Activated CD4-positive, alpha-beta memory T cell treated with anti-CD3 and anti-CD28 coated beads for 36 hours (primary cell): ENCODE data around the gene ADAR. TPM values are rescaled to one million over a fixed set of nuclear protein-coding genes. Genes with fewer than 3 reads are reported as not detected.

Experiments used
- CTCF ChIA-PET: fragments of 350-600 bp; sonication (Branson Sonifier 250); formaldehyde crosslinking; loops from one replicate; lab custom pipeline; 2021; ENCODE audit warnings: antibody characterized with exemption, inconsistent platforms; lab: Charles Lee
- POLR2A ChIA-PET: fragments of 350-600 bp; sonication (Branson Sonifier 250); formaldehyde crosslinking; loops from one replicate; lab custom pipeline; 2021; ENCODE audit warnings: antibody characterized with exemption; lab: Charles Lee
- DNase-seq: peaks from one replicate; pipeline ENCODE4 v3.0.0-alpha.2; 2020
- H3K27ac Mint-ChIP-seq: one replicate; pipeline ENCODE4 v1.8.0; 2021; ENCODE audit warnings: mixed read lengths
- H3K27me3 Mint-ChIP-seq: one replicate; pipeline ENCODE4 v1.8.0; 2021; ENCODE audit warnings: mixed read lengths
- H3K36me3 Mint-ChIP-seq: one replicate; pipeline ENCODE4 v1.8.0; 2021; ENCODE audit warnings: mixed read lengths
- H3K4me1 Mint-ChIP-seq: one replicate; pipeline ENCODE4 v1.8.0; 2021; ENCODE audit warnings: low read depth, mixed read lengths
- H3K4me3 Mint-ChIP-seq: one replicate; pipeline ENCODE4 v1.8.0; 2021; ENCODE audit warnings: mild to moderate bottlenecking, mixed read lengths
- H3K9me3 Mint-ChIP-seq: one replicate; pipeline ENCODE4 v1.8.0; 2021; ENCODE audit warnings: mixed read lengths
- intact Hi-C: fragments of 100-400 bp; cut with micrococcal nuclease; formaldehyde crosslinking; loops from one replicate; pipeline ENCODE4 v1.15.1; 2023
- total RNA-seq, 2 experiments: library from RNA; stranded (reverse); gene quantifications; one replicate each; pipeline ENCODE4 v1.2.3, GENCODE V29; 2021

ADAR gene
- total RNA-seq, 2 experiments from 2014 or later = 270 to 289 TPM

DNA sequence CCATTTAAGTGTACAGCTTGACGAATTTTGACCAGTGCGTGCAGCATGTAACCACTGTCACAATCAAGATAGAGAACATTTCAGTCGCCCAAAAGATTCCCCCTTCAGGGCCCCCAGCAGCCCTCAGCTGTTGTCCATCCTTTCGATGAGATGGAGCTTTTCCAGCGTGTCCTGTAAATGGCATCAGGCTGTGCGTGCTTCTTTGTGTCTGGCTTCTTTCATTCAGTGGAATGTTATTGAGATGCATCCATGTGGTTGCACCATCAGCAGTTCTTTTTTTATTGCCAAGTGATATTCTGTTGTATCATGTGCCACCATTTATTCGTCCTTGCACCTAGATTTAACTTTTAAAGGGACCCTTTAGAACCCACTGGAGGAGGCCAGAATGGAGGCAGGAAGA is 71.4 kb downstream of the ADAR start:
- intact Hi-C loops = no loop called here
- H3K36me3 Mint-ChIP-seq = no peaks in the 10 kb centered on the region
- peaks cover 1% of the 10 kb centered on the region for H3K27me3 Mint-ChIP-seq
- CTCF ChIA-PET = interaction anchor here (0.6 to 1.5 kb wide), 2 partner anchors 57 kb away, joined by 3 to 4 read pairs; no protein-coding TSS in a partner anchor
- no peaks in the 10 kb centered on the region for H3K4me1 Mint-ChIP-seq
- H3K27ac Mint-ChIP-seq = no peak overlapping the region
- POLR2A ChIA-PET = no interaction called here
- no peak overlapping the region for H3K4me3 Mint-ChIP-seq
- DNase-seq = no peak
- no peaks in the 10 kb centered on the region for H3K9me3 Mint-ChIP-seq

DNA sequence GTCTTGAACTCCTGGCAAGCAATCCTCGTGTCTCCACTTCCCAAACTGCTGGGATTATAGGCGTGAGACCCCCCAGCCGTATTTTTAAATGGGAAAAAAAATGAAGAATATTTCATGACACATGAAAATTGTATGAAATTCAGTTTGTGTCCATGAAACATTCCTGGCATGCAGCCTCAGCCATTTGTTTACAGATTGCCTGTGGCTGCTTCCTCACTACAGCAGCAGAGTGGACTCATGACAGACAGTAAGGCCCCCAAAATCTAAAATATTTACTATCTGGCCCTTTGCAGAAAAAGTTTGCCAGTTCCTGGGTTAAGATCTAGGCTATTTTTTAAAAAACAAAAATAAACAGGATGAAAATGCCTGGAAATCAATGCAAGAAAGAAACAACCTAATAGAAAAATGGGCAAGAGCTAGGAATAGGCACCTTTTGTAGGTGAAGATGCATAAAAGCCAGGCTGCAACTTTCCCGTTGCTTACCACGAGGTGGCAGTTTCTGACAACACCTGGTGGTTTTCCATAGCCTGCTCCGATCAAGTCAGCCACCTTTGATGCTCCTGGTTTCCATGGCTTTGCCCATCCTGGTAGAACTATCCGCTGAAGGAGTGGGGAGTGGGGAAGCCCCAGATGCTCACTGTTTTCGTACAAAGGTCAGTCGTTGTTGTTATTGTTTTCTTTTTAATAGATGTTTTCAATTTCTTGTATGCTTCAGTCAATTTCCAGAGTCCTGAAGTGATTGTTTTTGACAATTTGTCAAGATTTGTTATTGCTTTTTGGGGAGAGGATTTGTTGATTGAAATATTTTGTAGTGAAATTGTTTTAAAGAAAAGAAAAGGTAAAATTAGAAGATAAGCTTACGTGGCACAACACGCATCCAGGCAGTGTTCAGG is 73.8 kb downstream of the ADAR start:
- H3K4me3 Mint-ChIP-seq = no peak overlapping the region
- no peak overlapping the region for H3K27ac Mint-ChIP-seq
- H3K4me1 Mint-ChIP-seq = no peaks in the 10 kb centered on the region
- peaks cover 1% of the 10 kb centered on the region for H3K27me3 Mint-ChIP-seq
- intact Hi-C loops = no loop called here
- DNase-seq = peak; percentile 18
- no peaks in the 10 kb centered on the region for H3K36me3 Mint-ChIP-seq
- no peaks in the 10 kb centered on the region for H3K9me3 Mint-ChIP-seq
- POLR2A ChIA-PET = no interaction called here
- CTCF ChIA-PET = interaction anchor here (0.8 to 1.5 kb wide), 5 partner anchors 13 to 345 kb away, joined by 3 to 7 read pairs (median 4); no protein-coding TSS in a partner anchor

Other genes starting within 250 kb of the ADAR start
- gene IL6R, start 202.8 kb downstream of the ADAR start, total RNA-seq = 10 to 100 TPM; 30.2 to 30.5 TPM
- gene TDRD10, start 106.0 kb downstream of the ADAR start, total RNA-seq = not detected
- under 1 TPM in 1 of 2 experiments, not detected in 1; 0.07 TPM for gene SHE, start 105.8 kb downstream of the ADAR start, total RNA-seq
- 10 to 100 TPM; 82.5 to 86.2 TPM for gene UBE2Q1, start 49.5 kb downstream of the ADAR start, total RNA-seq
- gene CHRNB2, start 40.4 kb downstream of the ADAR start, total RNA-seq = not detected